HG03045 (cell line): ENCODE data around the gene MSMB.
"Not testable (repeated sequence)": the region's sequence is repeated elsewhere in the genome, so short reads cannot be mapped to it uniquely, and the experiment has no call there.

Experiments
- ATAC-seq: cut with Tn5 transposase; IDR thresholded peaks from one replicate; pipeline ENCODE4 v1.9.1; 2021; ENCODE audit warnings: mild to moderate bottlenecking, moderate library complexity; ENCODE audit not compliant: unreplicated experiment

The MSMB gene

GRCh38 chr10:46046261-46046660 is at the start of gene MSMB:
TSS of gene MSMB (minus strand) at chr10:46046269. CDS start at chr10:46046237, 32 bp downstream.
- no peak for ATAC-seq

DNA sequence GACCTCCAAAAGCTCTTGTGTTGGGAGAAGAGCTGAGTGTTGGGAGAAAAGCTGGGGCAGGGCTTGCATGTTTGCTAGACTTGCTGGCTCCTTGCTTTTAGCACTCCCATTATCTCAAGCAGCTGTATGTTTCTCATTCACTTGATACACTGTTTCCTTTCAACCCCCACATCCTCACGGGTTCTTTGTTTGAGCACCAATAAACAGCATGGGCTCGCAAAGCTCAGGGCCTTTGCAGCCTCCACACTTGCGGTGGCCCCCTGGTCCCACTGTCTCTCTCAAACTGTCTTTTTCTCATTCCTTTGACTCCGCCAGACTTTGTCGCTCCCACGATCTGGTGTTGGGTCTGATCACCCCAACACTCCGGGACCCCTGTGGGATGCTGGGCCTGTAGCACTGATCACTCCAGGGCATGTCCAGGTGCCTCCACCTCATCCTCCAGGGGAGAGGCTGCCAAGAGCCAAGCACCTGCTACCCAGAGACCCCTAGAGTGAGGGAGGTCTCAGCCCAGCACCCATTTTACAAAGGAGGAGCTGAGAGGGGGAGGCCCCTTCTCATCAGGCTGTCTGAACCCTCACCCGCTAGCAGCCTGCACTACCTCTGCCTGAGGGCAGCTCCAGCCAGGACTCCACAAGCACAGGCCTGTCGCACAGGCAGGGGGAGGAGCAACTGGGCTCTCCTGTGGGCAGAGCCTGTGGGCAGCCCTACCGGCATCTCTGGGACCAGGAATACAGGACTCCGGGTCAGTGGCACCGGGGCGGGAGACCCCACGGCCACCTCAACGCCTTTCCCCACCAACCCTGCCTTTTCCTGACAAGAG is 49.1 kb upstream of the MSMB start:
- ATAC-seq, result no peak

DNA sequence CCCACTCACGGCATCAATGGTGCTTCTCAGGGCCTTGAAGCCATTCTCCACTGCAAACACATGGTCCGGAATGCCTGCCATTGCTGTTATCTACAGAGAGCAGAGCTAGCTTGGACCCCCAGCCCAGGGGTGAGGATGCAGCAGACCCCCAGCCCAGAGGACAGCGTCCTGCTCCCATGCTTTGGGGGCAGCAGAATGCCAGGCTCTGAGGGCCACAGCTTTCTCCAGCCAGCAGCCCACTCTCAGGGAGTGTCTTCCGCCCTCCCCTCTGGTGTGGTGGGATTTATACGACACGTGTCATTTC is 48.1 kb upstream of the MSMB start:
- ATAC-seq, result no peak

DNA sequence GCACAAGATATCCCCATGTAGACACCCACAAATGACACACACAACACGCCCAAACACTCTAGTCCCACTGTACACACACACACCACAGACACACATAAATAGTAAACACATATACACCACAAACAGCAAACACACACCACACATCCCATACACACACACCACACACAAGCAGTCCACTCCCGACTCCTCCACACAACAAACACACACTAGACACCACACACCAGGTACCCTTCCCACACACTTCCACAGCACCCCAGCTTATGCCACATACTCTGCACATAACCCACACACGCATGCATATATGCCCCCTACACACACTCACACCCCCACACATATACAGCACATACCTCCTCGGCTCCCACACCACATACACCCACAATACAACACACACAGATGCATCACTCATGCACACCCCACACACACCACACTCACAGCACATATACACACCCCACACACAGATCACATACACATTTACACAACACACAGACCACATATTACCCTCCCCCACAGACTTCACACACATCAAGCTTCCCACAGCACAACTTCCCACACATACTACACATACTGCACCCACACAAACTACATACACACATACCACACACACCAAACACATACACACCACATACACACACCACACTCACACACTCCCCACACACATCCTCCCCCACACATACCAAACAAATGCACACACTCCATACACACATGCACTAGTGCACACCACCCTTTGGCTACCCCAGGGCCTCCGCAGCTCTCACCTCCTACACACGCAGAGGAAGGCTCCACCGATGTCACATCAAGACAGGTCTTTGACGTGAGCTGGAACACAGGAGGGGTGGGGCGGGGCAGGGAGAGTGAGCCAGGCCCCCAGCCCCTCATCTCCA is 47.5 kb upstream of the MSMB start:
- ATAC-seq, result not testable (repeated sequence)

DNA sequence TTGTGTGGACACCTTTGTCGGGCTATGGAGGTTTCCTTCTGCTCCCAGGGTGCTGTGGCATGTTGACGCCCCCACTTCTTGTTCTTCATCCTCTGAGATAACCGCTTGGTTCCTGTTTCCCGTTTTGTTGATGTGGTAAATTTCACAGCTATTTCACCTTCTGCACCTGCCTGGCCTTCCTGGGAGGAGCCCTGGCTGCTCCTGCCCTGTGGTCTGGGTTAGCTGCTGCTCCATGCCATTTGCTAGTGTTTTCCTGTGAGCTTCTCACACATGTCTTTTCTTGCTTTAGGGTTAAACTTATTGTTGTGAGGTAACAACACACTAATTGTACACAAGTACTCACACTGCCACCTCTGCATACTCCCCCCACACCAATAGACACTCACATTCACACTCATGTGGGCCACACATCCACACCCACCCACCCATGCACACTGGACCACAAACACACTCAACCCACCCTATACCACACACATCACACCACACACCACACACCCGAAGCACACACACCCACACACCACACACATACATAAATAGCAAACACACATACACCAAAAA is 46.5 kb upstream of the MSMB start:
- ATAC-seq, result no peak

DNA sequence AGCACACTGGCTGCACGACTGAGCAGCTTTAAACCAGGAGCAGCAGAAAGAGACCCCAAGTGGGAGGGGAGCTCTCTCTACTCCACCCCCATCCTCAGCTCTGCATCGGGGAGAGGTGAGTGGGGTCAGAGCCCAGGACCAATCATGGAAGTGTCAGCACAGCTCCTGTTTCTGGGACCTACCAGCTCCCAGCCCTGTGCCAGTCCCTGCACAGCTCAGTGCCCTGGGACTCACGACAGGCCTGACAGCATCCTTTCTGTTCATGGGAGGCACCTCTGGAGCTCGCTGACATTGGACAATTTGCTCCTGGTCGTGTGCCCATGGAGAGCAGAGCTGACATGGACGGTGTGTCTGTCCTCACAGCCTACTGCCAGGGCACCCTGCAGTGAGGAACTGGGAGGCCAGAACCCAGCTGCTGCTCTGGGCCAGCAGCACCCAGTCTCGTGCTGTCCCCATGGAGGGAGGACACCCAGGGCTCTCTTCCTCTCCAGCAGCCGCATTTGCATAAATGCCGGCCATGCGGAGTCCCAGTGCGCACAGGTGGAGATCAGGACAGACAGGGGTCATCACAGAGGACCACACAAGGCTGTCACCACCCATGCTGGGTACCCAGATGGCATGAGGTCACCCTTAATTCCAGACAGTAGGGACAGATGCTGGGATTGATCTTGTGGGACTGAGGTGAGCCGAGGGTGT is 45.9 kb upstream of the MSMB start:
- ATAC-seq, result no peak

- no peak for ATAC-seq
Measured at GRCh38 chr10:46091080-46091827, 45.2 kb upstream of the MSMB start.

DNA sequence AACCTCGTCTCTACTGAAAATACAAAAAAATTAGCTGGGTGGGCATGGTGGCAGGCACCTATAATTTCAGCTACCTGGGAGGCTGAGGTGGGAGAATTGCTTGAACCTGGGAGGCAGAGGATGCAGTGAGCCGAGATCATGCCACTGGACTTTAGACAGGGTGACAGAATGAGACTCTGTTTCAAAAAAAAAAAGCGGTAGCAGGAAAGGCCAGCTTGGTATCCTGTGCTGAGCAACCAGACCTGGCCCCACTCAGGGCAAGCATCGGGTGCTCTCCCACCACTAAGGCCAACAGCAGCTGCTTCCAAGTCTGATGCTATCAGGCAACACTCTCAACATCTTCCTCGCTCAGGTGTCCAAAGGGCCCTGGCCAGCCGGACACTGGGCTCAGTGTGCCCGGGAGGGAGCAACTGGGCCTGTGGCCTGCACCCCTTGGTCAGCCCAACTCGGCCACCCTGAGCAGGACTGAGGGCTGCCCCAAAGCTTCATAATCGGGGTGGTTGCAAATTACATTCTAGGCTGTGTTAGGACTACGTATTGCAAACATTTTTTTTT is 44.3 kb upstream of the MSMB start:
- no peak for ATAC-seq

- ATAC-seq, result not testable (repeated sequence)
Measured at GRCh38 chr10:46087381-46087780, 41.3 kb upstream of the MSMB start.

GRCh38 chr10:46084321-46085165 is 38.5 kb upstream of the MSMB start:
- no peak for ATAC-seq

DNA sequence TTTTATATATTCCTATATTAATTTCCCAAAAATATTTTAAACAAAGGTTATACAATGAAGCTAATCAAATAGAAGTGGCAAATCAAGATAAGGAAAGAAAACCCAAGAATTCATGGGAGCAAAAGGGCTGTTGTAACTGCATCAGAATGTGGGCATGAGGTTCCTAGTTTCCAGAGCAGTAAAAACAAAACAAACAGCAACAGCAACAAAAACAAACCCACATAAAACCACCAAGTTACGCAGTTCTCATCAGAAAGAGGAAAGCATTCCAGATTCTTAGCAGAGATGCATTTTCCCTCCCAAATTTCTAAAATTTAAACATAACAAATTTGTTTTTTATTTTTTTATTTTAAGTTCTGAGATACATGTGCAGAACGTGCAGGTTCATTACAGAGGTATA is 34.8 kb upstream of the MSMB start:
- no peak for ATAC-seq

- no peak for ATAC-seq
Measured at GRCh38 chr10:46079831-46080585, 33.9 kb upstream of the MSMB start.

DNA sequence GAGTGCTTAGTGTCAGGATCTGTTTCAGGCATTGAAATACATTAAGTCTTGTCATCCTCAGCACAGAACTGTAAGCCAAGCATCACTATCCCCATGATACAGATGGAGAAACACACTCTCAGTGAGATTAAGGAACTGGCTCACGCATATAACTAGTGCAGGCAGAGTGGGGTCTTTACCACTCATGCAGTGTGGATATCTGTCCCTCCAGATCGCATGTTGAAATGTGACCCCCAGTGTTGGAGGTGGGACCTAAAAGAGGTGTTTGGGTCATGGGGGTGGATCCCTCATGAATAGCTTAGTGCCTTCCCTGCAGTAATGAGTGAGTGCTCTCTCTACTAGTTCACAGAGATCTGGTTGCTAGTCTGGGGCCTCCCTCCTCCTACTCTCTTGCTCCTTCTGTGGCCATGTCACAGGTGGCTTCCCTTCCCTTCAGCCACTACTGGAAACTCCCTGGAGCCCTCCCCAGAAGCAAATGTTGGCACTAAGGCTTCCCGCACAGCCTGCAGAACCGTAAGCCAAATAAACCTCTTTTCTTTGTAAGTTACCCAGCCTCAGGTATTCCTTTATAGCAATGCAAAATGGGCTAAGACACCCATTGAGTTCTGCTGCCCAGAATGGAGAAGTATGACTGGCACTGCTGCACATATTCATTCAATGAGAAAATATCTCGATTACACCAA is 31.8 kb upstream of the MSMB start:
- no peak for ATAC-seq

DNA sequence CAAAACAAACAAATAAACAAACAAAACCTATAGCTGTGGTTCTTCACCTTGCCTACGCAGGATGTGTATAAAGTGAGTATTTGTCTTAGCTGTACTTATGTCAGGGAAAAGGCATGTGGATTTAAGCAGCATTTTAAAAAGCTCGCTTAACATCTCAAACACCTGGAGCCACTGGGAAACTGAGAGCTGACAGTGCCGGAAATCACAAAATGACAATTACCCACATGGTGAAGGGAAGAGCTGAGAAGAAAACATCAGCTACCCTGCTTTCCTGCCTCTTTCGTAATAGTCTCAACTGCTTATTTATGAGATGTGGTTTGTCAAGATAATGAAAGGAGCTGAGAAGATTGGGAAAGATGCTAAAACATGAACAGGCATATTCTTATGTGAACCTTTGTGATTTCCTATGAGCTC is 31.1 kb upstream of the MSMB start:
- ATAC-seq, result no peak

GRCh38 chr10:46075869-46076268 is 29.8 kb upstream of the MSMB start:
- no peak for ATAC-seq

DNA sequence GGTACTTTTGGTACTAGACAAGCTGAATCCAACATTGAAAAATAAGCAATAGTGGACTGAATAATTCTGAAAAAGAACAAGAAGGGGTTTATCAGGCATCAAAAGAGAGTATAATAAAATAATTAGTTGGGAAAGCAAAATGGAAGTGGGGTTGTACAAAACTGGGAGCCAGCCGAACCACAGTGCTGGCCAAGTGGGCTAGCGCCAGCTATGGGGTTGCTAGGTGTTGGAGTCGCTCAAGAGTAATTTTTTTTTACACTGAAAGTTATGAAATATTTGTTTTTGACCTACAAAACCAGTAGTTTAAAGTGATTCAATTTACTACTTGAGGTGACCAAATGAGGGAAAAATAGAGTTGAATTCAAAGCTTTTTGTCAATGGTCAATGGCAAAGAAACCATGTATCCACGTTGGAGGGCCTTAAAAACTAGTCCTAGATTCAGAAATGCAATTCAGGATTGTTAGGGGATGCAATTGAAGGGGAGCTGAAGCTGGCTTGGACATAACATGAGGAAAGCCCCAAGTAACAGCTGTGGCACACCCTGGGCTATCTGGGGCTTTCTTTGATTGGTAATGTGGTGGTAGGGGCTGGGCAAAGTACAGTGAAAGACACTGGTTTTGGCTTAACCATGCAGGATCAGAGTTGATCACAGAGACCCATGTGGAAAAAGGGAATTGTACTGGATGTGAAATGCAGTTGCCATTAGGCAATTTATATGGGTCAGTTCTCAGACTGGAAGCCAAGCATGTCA is 28.3 kb upstream of the MSMB start:
- no peak for ATAC-seq

- no peak for ATAC-seq
Measured at GRCh38 chr10:46073564-46073963, 27.5 kb upstream of the MSMB start.
